CMK (cell line): ENCODE measurements around the gene TNP2.

Experiments used
- DNase-seq: peaks from one replicate; pipeline ENCODE4 v3.0.0-alpha.2; 2010; ENCODE audit warnings: low read depth

Gene TNP2

DNA sequence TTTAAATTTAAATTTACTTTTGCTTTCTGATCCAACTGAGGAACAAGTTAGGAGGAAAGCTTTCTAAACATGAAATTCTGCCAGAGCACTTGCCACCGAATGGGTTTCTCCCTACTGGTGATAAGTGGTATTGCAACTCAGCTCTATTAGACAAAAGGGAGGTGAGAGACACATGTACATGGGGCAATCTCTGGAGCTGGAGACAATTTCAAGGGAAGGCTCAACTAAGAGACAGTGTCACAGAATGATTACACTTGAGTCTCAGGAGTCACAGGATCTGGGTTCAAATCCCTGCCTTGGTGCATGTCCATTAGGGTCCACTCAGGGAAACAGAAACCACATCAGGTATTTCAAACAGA, 50.5 kb downstream of the TNP2 start:
- DNase-seq: no peak
